ENCODE results near the gene FGF12.

DNA sequence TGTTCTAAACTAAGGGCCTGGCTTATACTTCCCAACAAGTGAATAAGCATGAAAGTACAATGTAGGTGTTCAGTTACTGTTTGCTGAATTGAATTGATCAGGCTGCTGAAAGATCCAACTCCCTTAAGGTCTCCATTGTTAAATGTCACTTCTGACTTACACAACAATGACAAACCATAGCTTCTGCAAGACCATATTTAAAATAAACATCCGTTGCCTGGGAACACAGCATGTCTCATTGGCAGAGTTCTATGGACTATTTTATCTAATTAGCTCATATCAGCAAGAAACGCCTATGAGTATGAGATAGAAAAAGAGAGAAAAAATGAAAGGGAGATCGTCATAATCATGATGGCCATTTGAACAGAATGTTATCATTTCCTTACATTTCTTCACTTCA, 605.4 kb downstream of the FGF12 start:
- TF ChIP-seq, protein P1, sequence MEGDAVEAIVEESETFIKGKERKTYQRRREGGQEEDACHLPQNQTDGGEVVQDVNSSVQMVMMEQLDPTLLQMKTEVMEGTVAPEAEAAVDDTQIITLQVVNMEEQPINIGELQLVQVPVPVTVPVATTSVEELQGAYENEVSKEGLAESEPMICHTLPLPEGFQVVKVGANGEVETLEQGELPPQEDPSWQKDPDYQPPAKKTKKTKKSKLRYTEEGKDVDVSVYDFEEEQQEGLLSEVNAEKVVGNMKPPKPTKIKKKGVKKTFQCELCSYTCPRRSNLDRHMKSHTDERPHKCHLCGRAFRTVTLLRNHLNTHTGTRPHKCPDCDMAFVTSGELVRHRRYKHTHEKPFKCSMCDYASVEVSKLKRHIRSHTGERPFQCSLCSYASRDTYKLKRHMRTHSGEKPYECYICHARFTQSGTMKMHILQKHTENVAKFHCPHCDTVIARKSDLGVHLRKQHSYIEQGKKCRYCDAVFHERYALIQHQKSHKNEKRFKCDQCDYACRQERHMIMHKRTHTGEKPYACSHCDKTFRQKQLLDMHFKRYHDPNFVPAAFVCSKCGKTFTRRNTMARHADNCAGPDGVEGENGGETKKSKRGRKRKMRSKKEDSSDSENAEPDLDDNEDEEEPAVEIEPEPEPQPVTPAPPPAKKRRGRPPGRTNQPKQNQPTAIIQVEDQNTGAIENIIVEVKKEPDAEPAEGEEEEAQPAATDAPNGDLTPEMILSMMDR (IDR thresholded peaks at IDR 0.05): no peak
- TF ChIP-seq RFX5 (IDR thresholded peaks at IDR 0.05) (no peak), EP300 (IDR thresholded peaks at IDR 0.05) (no peak), MAFK (IDR thresholded peaks at IDR 0.05; ENCODE audit: partially characterized antibody) (no peak)

Measured in A549 (cell line).